ENCODE measurements around the gene TMEM144.

Gene TMEM144

GRCh38 chr4:158190718-158191117 is 19.6 kb upstream of the TMEM144 start:
- Histone ChIP-seq H3K27ac (ENCODE audit: low read depth, low read length) (no peak overlapping the region), H3F3A (ENCODE audit: insufficient read depth) (no peaks in the 10 kb centered on the region), H3K4me2 (ENCODE audit: low read depth, low read length, poor library complexity, severe bottlenecking) (no peak overlapping the region), H3K9ac (ENCODE audit: low read length) (no peak overlapping the region), H3K27me3 (ENCODE audit: low read length) (no peaks in the 10 kb centered on the region), H2AFZ (ENCODE audit: low read depth, low read length, severe bottlenecking) (no peak overlapping the region), H3K36me3 (ENCODE audit: low read length) (no peaks in the 10 kb centered on the region), H4K20me1 (ENCODE audit: low read depth, low read length) (no peaks in the 10 kb centered on the region), H3K9me3 (ENCODE audit: insufficient read depth, low read length) (no peaks in the 10 kb centered on the region), H3K79me2 (ENCODE audit: insufficient read depth, low read length) (no peaks in the 10 kb centered on the region), H3K4me3 (ENCODE audit: insufficient read depth, low read length, poor library complexity, severe bottlenecking) (no peak overlapping the region), H3K9me2 (replicated peaks; ENCODE audit: insufficient read depth, low read length) (no peaks in the 10 kb centered on the region)
- no peak for TF ChIP-seq EZH2phosphoT487 (conservative IDR thresholded peaks at IDR 0.05; ENCODE audit: low read length)

GRCh38 chr4:158192439-158193158 is 17.7 kb upstream of the TMEM144 start:
- Histone ChIP-seq H3K27ac (ENCODE audit: low read depth, low read length) (no peak overlapping the region), H3K4me2 (ENCODE audit: low read depth, low read length, poor library complexity, severe bottlenecking) (no peak overlapping the region)
- TF ChIP-seq CTCF (IDR thresholded peaks at IDR 0.05; ENCODE audit: insufficient read depth, low read length, poor library complexity, severe bottlenecking) (no peak), EZH2phosphoT487 (conservative IDR thresholded peaks at IDR 0.05; ENCODE audit: low read length) (no peak)

GRCh38 chr4:158193171-158193749 is 17.0 kb upstream of the TMEM144 start:
- no peaks in the 10 kb centered on the region for H3K9me2 ChIP-seq (replicated peaks; ENCODE audit: insufficient read depth, low read length)
- no peaks in the 10 kb centered on the region for H3K36me3 ChIP-seq (ENCODE audit: low read length)
- no peak overlapping the region for H2AFZ ChIP-seq (ENCODE audit: low read depth, low read length, severe bottlenecking)
- no peaks in the 10 kb centered on the region for H3K79me2 ChIP-seq (ENCODE audit: insufficient read depth, low read length)
- no peak overlapping the region for H3K4me3 ChIP-seq (ENCODE audit: insufficient read depth, low read length, poor library complexity, severe bottlenecking)
- no peaks in the 10 kb centered on the region for H4K20me1 ChIP-seq (ENCODE audit: low read depth, low read length)
- TF ChIP-seq EZH2phosphoT487 (conservative IDR thresholded peaks at IDR 0.05; ENCODE audit: low read length) (no peak), CTCF (IDR thresholded peaks at IDR 0.05; ENCODE audit: insufficient read depth, low read length, poor library complexity, severe bottlenecking) (no peak)
- no peak overlapping the region for H3K27ac ChIP-seq (ENCODE audit: low read depth, low read length)
- H3K4me2 ChIP-seq (ENCODE audit: low read depth, low read length, poor library complexity, severe bottlenecking): no peak overlapping the region
- no peaks in the 10 kb centered on the region for H3K9me3 ChIP-seq (ENCODE audit: insufficient read depth, low read length)
- no peaks in the 10 kb centered on the region for H3K27me3 ChIP-seq (ENCODE audit: low read length)
- no peaks in the 10 kb centered on the region for H3F3A ChIP-seq (ENCODE audit: insufficient read depth)
- no peak overlapping the region for H3K9ac ChIP-seq (ENCODE audit: low read length)

More at GRCh38 chr4:158192439-158193158, 17.7 kb upstream of the TMEM144 start:
- Histone ChIP-seq H3K9me2 (replicated peaks; ENCODE audit: insufficient read depth, low read length) (no peaks in the 10 kb centered on the region), H3K79me2 (ENCODE audit: insufficient read depth, low read length) (no peaks in the 10 kb centered on the region), H4K20me1 (ENCODE audit: low read depth, low read length) (no peaks in the 10 kb centered on the region), H3K36me3 (ENCODE audit: low read length) (no peaks in the 10 kb centered on the region), H2AFZ (ENCODE audit: low read depth, low read length, severe bottlenecking) (no peak overlapping the region), H3F3A (ENCODE audit: insufficient read depth) (no peaks in the 10 kb centered on the region), H3K9ac (ENCODE audit: low read length) (no peak overlapping the region), H3K4me3 (ENCODE audit: insufficient read depth, low read length, poor library complexity, severe bottlenecking) (no peak overlapping the region), H3K27me3 (ENCODE audit: low read length) (no peaks in the 10 kb centered on the region), H3K9me3 (ENCODE audit: insufficient read depth, low read length) (no peaks in the 10 kb centered on the region)

- Histone ChIP-seq H2AFZ (ENCODE audit: low read depth, low read length, severe bottlenecking) (no peak overlapping the region), H4K20me1 (ENCODE audit: low read depth, low read length) (no peaks in the 10 kb centered on the region), H3F3A (ENCODE audit: insufficient read depth) (no peaks in the 10 kb centered on the region), H3K9me2 (replicated peaks; ENCODE audit: insufficient read depth, low read length) (no peaks in the 10 kb centered on the region), H3K27ac (ENCODE audit: low read depth, low read length) (no peak overlapping the region), H3K36me3 (ENCODE audit: low read length) (no peaks in the 10 kb centered on the region), H3K9me3 (ENCODE audit: insufficient read depth, low read length) (no peaks in the 10 kb centered on the region), H3K79me2 (ENCODE audit: insufficient read depth, low read length) (no peaks in the 10 kb centered on the region), H3K9ac (ENCODE audit: low read length) (no peak overlapping the region), H3K27me3 (ENCODE audit: low read length) (no peaks in the 10 kb centered on the region), H3K4me2 (ENCODE audit: low read depth, low read length, poor library complexity, severe bottlenecking) (no peak overlapping the region), H3K4me3 (ENCODE audit: insufficient read depth, low read length, poor library complexity, severe bottlenecking) (no peak overlapping the region)
- TF ChIP-seq CTCF (IDR thresholded peaks at IDR 0.05; ENCODE audit: insufficient read depth, low read length, poor library complexity, severe bottlenecking) (no peak), EZH2phosphoT487 (conservative IDR thresholded peaks at IDR 0.05; ENCODE audit: low read length) (no peak)
Measured at GRCh38 chr4:158195297-158195696, 15.0 kb upstream of the TMEM144 start.

All from SU-DHL-6 (cell line).